HCT116 (cell line): Measurements from ENCODE around the gene SMARCA4. TPM values are rescaled to one million over a fixed set of nuclear protein-coding genes. Genes with fewer than 3 reads are reported as not detected.

Experiments used
- ATAC-seq: fragments of 200-7000 bp; cut with Tn5 transposase; 2 replicates; pipeline ENCODE4 v1.9.1; 2020; ENCODE audit warnings: mild to moderate bottlenecking, moderate library complexity
- BruUV-seq: library from RNA; stranded (reverse); fragments of 400-500 nt; replicated peaks from 2 replicates; lab custom pipeline; 2021; lab: Mats Ljungman, UMichigan
- CTCF ChIA-PET: fragments of 300-600 bp; sonication (Branson Sonifier 250); formaldehyde crosslinking; loops from one replicate; lab custom pipeline; 2021; ENCODE audit warnings: antibody characterized with exemption; lab: Charles Lee
- POLR2A ChIA-PET: fragments of 300-600, 350-600 bp; sonication (Branson Sonifier 250); formaldehyde crosslinking; loops from one replicate; lab custom pipeline; 2021; ENCODE audit warnings: antibody characterized with exemption; lab: Charles Lee
- RAD21 ChIA-PET, 2 experiments: fragments of 300-600 bp; sonication (Branson Sonifier 250); formaldehyde crosslinking; loops; one replicate each; lab custom pipeline; 2023; ENCODE audit warnings: low total read pairs in 2 of 2; ENCODE audit not compliant: uncharacterized antibody in 2 of 2, unreplicated experiment in 2 of 2, low non-redundant PET in 1 of 2; lab: Charles Lee
- DNase-seq: peaks from one replicate; pipeline ENCODE4 v3.0.0-alpha.2; 2010; ENCODE audit warnings: low read depth, low spot score
- H2AFZ ChIP-seq: fragments of 200-600 bp; shearing (Covaris generic), sonication (generic); 2 replicates; pipeline ENCODE4 v1.6.1; 2017; ENCODE audit warnings: low read depth, mixed run types, mixed read lengths, antibody characterized with exemption, low read length; ENCODE audit not compliant: poor library complexity, severe bottlenecking
- H3K27ac ChIP-seq: 2 replicates; pipeline ENCODE4 v1.5.1; 2012; ENCODE audit warnings: low read depth, low read length
- H3K27me3 ChIP-seq: fragments of 200-600 bp; sonication (generic); 2 replicates; pipeline ENCODE4 v1.6.1; 2016; ENCODE audit warnings: mixed run types, low read length, mixed read lengths; ENCODE audit not compliant: insufficient read depth
- H3K36me3 ChIP-seq, 2 experiments: fragments of 200-500 bp in 1 of 2; fragments of 200-600 bp in 1 of 2; sonication (Bioruptor generic) in 1 of 2; sonication (generic) in 1 of 2; 2 replicates each; pipeline versions ENCODE4 v1.5.1 to v1.6.1; 2014 to 2016; ENCODE audit warnings: low read length in 2 of 2, inconsistent platforms in 1 of 2, mixed read lengths in 1 of 2, mixed run types in 1 of 2; ENCODE audit not compliant: insufficient read depth in 2 of 2, control insufficient read depth in 1 of 2
- H3K4me1 ChIP-seq, 2 experiments: fragments of 200-600 bp in 1 of 2; sonication (generic) in 1 of 2; 2 replicates each; pipeline versions ENCODE4 v1.5.1 to v1.6.1; 2012 to 2017; ENCODE audit warnings: low read length in 2 of 2, inconsistent platforms in 1 of 2, mild to moderate bottlenecking in 1 of 2, mixed read lengths in 1 of 2, mixed run types in 1 of 2, moderate library complexity in 1 of 2; ENCODE audit not compliant: insufficient read depth in 2 of 2, control insufficient read depth in 1 of 2
- H3K4me2 ChIP-seq: fragments of 200-600 bp; sonication (generic); 2 replicates; pipeline ENCODE4 v1.6.1; 2017; ENCODE audit warnings: mixed run types, low read length, mixed read lengths
- H3K4me3 ChIP-seq, 2 experiments: fragments of 200-600 bp in 1 of 2; sonication (generic) in 1 of 2; replicated peaks in 1 of 2; 2 replicates each; pipeline ENCODE4 v1.5.1; 2011 to 2016; ENCODE audit warnings: low read length in 2 of 2, control low read depth in 1 of 2, low read depth in 1 of 2, mild to moderate bottlenecking in 1 of 2, mixed read lengths in 1 of 2, mixed run types in 1 of 2
- H3K79me2 ChIP-seq: fragments of 200-600 bp; sonication (generic); 2 replicates; pipeline ENCODE4 v1.6.1; 2017; ENCODE audit warnings: mild to moderate bottlenecking, mixed run types, low read length, moderate library complexity, mixed read lengths; ENCODE audit not compliant: insufficient read depth
- H3K9ac ChIP-seq: fragments of 200-600 bp; sonication (generic); 2 replicates; pipeline ENCODE4 v1.6.1; 2016; ENCODE audit warnings: low read length, mixed read lengths
- H3K9me2 ChIP-seq: fragments of 200-600 bp; sonication (generic), shearing (Covaris generic); 2 replicates; pipeline ENCODE4 v1.6.1; 2017; ENCODE audit warnings: mixed run types, mild to moderate bottlenecking, moderate library complexity; ENCODE audit not compliant: insufficient read depth
- H3K9me3 ChIP-seq, 2 experiments: fragments of 200-500 bp in 1 of 2; fragments of 200-600 bp in 1 of 2; sonication (Bioruptor generic) in 1 of 2; sonication (generic) in 1 of 2; 2 replicates each; pipeline ENCODE4 v1.6.1; 2014 to 2017; ENCODE audit warnings: low read length in 2 of 2, mixed read lengths in 2 of 2, inconsistent platforms in 1 of 2, low read depth in 1 of 2, mild to moderate bottlenecking in 1 of 2, mixed run types in 1 of 2, moderate library complexity in 1 of 2; ENCODE audit not compliant: control insufficient read depth in 1 of 2, insufficient read depth in 1 of 2
- H4K20me1 ChIP-seq: fragments of 200-600 bp; sonication (generic), shearing (Covaris generic); 2 replicates; pipeline ENCODE4 v1.6.1; 2017; ENCODE audit warnings: mixed run types, mild to moderate bottlenecking, moderate library complexity; ENCODE audit not compliant: insufficient read depth
- ATF3 ChIP-seq: IDR thresholded peaks from 2 replicates; pipeline ENCODE4 v1.6.1; 2012
- CTCF ChIP-seq, 3 experiments: fragments of 200-600 bp in 1 of 3; sonication (generic) in 1 of 3; IDR thresholded peaks in 2 of 3; conservative IDR thresholded peaks in 1 of 3; 2 replicates each; pipeline ENCODE4 v1.5.1; 2012 to 2017; ENCODE audit warnings: low read depth in 2 of 3, low read length in 2 of 3, antibody characterized with exemption in 1 of 3, borderline replicate concordance in 1 of 3, control low read depth in 1 of 3, mild to moderate bottlenecking in 1 of 3, mixed read lengths in 1 of 3, mixed run types in 1 of 3, moderate library complexity in 1 of 3; ENCODE audit not compliant: insufficient read depth in 1 of 3
- FOSL1 ChIP-seq: IDR thresholded peaks from 2 replicates; pipeline ENCODE4 v1.6.1; 2012; ENCODE audit warnings: low read depth
- POLR2A ChIP-seq: IDR thresholded peaks from 2 replicates; pipeline ENCODE4 v1.7.0; 2011; ENCODE audit warnings: borderline replicate concordance; ENCODE audit not compliant: insufficient read depth, insufficient read length; ENCODE audit errors: extremely low read depth
- POLR2AphosphoS5 ChIP-seq: IDR thresholded peaks from 2 replicates; pipeline ENCODE4 v1.6.1; 2011; ENCODE audit warnings: mild to moderate bottlenecking, low read depth, low read length, moderate library complexity
- RAD21 ChIP-seq: IDR thresholded peaks from 2 replicates; pipeline ENCODE4 v1.6.1; 2012; ENCODE audit warnings: low read depth, mild to moderate bottlenecking
- SRF ChIP-seq: IDR thresholded peaks from 2 replicates; pipeline ENCODE4 v1.6.1; 2012; ENCODE audit warnings: low read depth
- YY1 ChIP-seq: IDR thresholded peaks from 2 replicates; pipeline ENCODE4 v1.6.1; 2011; ENCODE audit warnings: low read length, low read depth, moderate library complexity, mild to moderate bottlenecking; ENCODE audit not compliant: insufficient replicate concordance; ENCODE audit errors: extremely low read depth
- ZBTB33 ChIP-seq: IDR thresholded peaks from 2 replicates; pipeline ENCODE4 v1.6.1; 2011; ENCODE audit warnings: mild to moderate bottlenecking, low read length, moderate library complexity; ENCODE audit not compliant: insufficient replicate concordance; ENCODE audit errors: extremely low read depth
- intact Hi-C: fragments of 100-400 bp; cut with micrococcal nuclease; formaldehyde crosslinking; loops from 2 replicates; pipeline ENCODE4 v1.10.0; 2022
- total RNA-seq: library from RNA; stranded (reverse); gene quantifications from one replicate; pipeline ENCODE4 v1.2.1, GENCODE V29; 2021; ENCODE audit not compliant: unreplicated experiment

SMARCA4 gene
- total RNA-seq, 1 experiment from 2014 or later = 116 TPM

- POLR2A ChIA-PET = no interaction called here
- no peak for ATAC-seq
- no peak overlapping the region for H3K4me3 ChIP-seq
- peaks cover 0 to 14% of the 10 kb centered on the region in 2 experiments; a peak in 2 of 4 replicates for H3K4me1 ChIP-seq
- H3K9me2 ChIP-seq = no peaks in the 10 kb centered on the region
- H3K27me3 ChIP-seq = no peaks in the 10 kb centered on the region
- H3K9ac ChIP-seq = no peak overlapping the region
- H3K36me3 ChIP-seq = peaks cover 15 to 26% of the 10 kb centered on the region in 2 experiments
- H3K79me2 ChIP-seq = no peaks in the 10 kb centered on the region
- no peak overlapping the region for H2AFZ ChIP-seq
- no peak overlapping the region for H3K27ac ChIP-seq
- intact Hi-C loops = no loop called here
- no peaks in the 10 kb centered on the region for H3K9me3 ChIP-seq
- DNase-seq = no peak
- H4K20me1 ChIP-seq = no peaks in the 10 kb centered on the region
- H3K4me2 ChIP-seq = no peak overlapping the region
- CTCF ChIA-PET = no interaction called here
- TF ChIP-seq FOSL1 = no peak
- no peak for TF ChIP-seq POLR2AphosphoS5
- no peak for TF ChIP-seq RAD21
- TF ChIP-seq ATF3 = no peak
- no peak for TF ChIP-seq YY1
- no peak for TF ChIP-seq SRF
- no peak for TF ChIP-seq POLR2A
- TF ChIP-seq CTCF (IDR thresholded peaks at IDR 0.05 in 2 of 3, conservative IDR thresholded peaks at IDR 0.05 in 1 of 3; ENCODE audit: borderline replicate concordance in 1 of 3, insufficient read depth in 1 of 3, low read depth in 2 of 3, low read length in 2 of 3) = no peak
- no peak for TF ChIP-seq ZBTB33
- RAD21 ChIA-PET = no interaction called here
- no TSS peak for BruUV-seq
These were observed 41.2 kb upstream of the SMARCA4 start for GRCh38 chr19:10919352-10920287.
